NOMO-1 (cell line): Measurements from ENCODE around the gene SORCS1.

ENCODE experiments used
- DNase-seq, 2 experiments: peaks; one replicate each; lab custom pipeline; 2025; ENCODE audit not compliant: unreplicated experiment in 2 of 2; lab: John Stamatoyannopoulos, UW

The SORCS1 gene

DNA sequence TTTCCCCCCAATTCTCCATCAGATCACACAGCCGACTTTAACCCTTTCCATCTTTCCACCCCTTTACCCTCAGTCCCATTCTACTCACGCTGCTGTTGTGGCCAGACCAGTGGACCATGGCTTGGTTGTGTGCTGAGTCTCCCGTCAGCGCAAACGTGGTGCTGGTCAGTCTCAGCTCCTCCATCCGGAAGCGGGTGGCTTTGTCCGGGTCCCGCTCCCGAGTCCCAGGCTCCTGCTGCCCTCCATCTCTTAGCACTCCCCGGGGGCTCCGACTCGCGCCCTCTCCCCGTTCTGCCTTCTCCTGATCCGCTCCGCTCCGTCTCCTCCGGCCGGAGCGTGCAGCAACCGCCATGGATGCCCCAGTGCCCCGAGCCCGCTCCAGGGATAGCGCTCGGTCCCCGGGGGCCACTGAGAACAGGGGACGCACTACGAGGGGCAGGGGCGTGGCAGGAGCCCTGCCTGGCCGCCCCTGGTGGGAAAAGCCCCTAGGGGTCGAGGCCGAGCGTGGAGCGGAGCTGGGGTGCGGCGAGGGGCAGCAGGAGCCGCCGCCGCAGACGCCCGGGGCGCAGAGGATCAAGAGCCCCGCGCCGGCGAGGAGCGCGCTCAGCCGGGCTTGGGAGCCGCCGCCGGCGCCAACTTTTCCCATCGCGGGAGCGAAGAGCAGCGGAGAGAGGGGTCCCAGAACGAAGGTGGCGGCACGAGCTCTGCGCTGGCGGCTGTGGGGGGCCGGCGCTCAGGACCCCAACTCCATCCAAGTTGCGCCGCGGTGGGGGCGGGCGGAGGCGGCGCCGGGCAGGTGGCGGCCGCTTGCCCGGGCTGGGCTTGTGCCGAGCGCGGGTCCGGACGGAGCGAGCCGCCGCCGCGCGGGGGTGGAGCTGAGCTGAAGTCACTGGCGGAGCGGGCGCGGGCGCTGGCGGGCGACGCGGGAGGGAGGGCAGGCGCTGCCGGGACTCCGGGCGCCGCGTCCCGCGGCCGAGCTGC is at the start of gene SORCS1:
Gene SORCS1 (minus strand): TSS at position 826 of the 981 bp plus-strand sequence.
- DNase-seq, result no peak

- DNase-seq, result no peak
These were observed 49.8 kb upstream of the SORCS1 start for GRCh38 chr10:107214261-107214660.

DNA sequence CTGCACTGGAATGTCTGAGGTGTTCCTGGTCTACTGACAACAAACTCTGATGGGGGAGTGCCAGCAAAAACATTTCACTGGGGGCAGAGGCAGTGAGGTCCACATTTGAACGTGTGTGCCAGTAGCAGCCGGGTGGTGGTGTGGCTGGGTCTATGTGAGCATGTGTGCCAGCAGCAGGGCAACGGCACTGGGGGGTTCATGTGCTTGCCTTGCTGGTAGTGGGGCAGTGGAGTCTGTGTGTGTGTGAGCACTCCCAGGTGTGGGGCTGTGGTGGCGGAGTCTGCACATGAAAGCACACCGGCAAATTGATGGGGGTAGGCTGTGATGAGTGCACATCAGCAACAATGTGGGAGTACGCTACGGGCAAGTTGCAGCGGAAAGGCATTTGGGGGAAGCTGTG is 49.4 kb upstream of the SORCS1 start:
- no peak for DNase-seq

- DNase-seq, result no peak
These were observed 42.3 kb upstream of the SORCS1 start for GRCh38 chr10:107206833-107207232.

GRCh38 chr10:107169516-107169915 is 5.0 kb upstream of the SORCS1 start:
- DNase-seq, result no peak

GRCh38 chr10:107168738-107169137 is 4.2 kb upstream of the SORCS1 start:
- no peak for DNase-seq

- no peak for DNase-seq
These were observed 1.9 kb upstream of the SORCS1 start for GRCh38 chr10:107166403-107166802.

DNA sequence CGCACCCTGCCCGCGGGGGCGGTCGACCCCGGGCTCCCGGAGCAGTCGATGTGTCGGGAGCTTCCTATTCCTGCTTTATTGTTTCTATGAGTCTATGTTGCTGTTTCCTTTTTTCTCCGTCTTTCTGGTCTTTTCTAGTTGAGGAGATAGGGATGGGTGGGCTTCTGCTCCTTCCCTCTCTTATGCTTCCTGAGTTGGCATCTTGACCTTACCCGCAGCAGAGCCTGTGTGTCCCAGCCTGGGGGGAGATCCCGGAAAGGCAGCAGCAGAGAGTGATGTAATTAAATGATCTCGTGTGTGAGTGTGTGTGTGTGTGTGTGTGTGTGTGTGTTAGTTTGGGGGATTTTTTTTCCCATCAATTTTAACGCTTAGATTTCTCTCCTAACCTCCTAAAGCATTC is 486 bp upstream of the SORCS1 start:
- DNase-seq, result no peak

- DNase-seq, result no peak
These were observed 1.2 kb downstream of the SORCS1 start for GRCh38 chr10:107163076-107163855.

- no peak for DNase-seq
These were observed 3.6 kb downstream of the SORCS1 start for GRCh38 chr10:107160866-107161265.

DNA sequence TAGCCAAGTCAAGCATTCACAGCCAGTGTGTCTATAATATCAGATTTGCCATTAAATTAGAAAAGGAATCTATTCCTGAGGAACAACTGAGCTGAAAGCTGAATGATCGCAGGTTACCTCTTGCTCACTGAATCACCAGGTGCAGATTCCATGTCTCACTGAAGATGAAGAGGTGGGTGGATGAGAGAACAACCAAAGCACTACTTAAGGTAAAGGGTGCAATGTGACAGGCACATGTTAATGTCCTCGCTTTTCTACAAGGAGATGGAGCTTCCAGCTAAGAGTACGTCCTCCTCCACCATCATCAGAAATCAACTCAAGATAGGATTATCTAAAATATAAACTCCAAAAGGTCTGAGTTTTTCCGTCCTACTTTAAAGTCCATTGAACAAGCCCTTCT is 4.6 kb downstream of the SORCS1 start:
- DNase-seq, result no peak

GRCh38 chr10:107157071-107157470 is 7.4 kb downstream of the SORCS1 start:
- DNase-seq, result no peak

DNA sequence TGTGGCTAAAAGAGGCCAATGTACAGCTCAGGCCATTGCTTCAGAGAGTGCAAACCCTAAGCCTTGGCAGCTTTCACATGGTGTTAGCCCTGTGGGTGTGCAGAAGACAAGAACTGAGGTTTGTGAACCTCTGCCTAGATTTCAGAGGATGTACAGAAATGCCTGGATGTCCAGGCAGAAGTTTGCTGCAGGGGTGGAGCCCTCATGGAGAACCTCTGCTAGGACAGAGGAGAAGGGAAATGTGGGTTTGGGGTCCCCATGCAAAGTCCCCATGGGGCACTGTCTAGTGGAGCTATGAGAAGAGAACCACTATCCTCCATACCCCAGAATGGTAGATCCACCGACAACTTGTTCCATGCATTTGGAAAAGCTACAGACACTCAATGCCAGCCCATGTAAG is 12.4 kb downstream of the SORCS1 start:
- DNase-seq, result no peak

GRCh38 chr10:107148906-107149305 is 15.6 kb downstream of the SORCS1 start:
- no peak for DNase-seq

DNA sequence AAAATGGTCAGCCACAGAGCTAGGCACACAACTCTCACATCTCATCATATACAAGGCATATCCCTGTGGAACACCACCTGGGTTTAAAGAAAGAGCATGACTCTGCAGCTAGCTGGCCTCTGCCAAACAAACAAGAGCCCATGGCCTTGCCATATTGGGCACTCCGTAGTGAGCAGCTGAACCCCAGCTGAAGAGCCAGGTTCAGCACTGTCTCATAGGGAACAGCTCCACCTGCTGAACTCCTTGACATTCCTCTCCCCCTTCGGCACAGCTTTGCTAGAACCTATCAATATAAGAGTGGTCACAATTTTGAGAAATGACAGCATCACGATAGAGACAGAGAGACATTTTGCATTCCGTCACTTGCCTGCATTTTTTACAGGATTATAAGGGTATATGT is 20.0 kb downstream of the SORCS1 start:
- DNase-seq, result no peak

- DNase-seq, result no peak
These were observed 22.9 kb downstream of the SORCS1 start for GRCh38 chr10:107141524-107142061.

DNA sequence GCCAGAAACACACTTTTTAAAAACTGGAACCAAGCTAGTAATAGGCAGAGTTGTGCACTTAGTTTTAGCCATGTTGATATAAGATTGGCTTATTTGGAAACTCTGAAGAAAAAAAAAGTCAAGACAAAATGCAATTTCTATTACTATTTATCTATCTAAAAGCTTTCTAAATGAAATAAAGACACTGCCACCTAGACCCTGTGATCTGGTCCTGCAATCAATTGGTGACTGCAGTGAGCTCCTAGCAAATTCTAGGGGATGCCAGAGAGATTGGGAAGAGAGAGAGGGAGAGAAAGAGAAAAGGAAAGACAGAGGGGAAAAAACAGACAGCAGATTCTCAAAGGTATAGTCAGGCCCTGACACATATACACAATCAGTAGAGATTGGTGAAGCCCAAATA is 25.3 kb downstream of the SORCS1 start:
- DNase-seq, result no peak

GRCh38 chr10:107133656-107134055 is 30.9 kb downstream of the SORCS1 start:
- no peak for DNase-seq

DNA sequence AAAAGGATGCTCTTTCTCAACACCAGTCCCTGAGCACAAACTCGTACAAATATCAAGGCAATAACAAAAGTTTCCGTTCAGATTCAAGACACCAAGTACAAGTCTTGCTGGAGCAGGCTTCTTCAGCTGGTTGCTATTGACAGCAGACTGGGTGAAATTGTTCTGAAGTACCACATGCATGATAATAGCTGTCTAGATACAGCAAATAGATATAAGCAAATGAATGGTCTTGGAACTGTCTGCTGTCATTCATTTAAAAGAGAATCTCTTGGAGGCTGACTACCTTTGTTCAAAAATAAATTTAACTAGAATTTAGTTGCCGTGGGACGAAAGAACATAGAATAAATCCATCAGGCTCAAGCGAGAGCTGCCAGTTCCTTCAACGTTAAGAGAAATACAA is 35.5 kb downstream of the SORCS1 start:
- no peak for DNase-seq

DNA sequence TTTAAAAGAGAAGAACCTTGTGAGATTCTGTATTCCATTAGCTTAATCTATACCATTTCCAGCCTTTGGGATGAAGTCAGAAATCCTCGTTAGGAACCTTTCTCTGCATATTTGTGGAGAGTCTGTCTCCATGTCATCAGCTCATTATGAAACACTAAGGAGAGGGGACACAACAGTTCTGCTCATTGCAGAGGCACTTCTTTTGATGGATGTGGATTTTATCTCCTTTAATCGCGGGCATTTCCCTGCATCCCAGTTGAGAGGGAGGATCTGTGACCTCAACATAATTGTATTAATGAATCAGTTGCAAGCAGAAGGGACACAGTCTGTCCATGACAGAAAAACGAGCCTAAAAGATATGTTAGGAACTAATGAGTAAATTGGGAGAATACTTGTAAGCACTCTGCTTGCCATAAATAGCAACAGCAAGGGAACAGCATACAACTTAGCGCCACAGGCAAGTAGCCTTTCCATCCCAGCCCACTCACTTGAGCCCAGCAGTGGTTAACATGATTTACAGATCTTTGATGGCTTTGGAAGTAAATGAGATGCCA is 37.9 kb downstream of the SORCS1 start:
- no peak for DNase-seq

DNA sequence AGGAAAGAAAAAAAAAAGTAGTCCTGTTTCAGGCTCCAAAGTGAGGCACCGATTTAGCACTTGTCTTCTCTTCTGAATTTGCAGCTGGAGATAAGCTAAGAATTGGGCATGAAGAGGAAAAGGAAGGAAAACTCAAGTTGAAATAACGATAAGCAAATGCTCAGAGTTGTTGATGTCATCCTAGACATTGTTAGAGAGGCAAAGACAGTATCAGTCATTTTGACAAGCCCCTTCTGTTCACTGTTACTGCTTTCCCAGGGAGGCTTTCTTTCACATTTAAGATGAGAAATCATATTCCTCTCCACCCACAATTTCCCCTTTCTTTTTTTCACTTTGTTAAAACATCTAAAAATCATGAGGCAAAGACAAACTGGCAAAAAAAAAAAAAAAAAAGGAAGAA is 41.8 kb downstream of the SORCS1 start:
- no peak for DNase-seq
